Ovary (tissue), 9 donors: ENCODE measurements around the gene MNAT1. TPM values are rescaled to one million over a fixed set of nuclear protein-coding genes. Genes with fewer than 3 reads are reported as not detected.
"Not testable (repeated sequence)": the region's sequence is repeated elsewhere in the genome, so short reads cannot be mapped to it uniquely, and the experiment has no call there.

Source experiments
- DNase-seq, 5 donors: peaks; one replicate each; pipeline ENCODE4 v3.0.0-alpha.2; 2019 to 2020
- H3K27ac ChIP-seq, 2 donors: fragments of 200-600 bp; one replicate each; pipeline versions ENCODE4 v1.5.1 to v1.8.0; 2019 to 2022
- H3K27me3 ChIP-seq: fragments of 200-600 bp; one replicate; pipeline ENCODE4 v1.8.0; 2022
- H3K36me3 ChIP-seq: fragments of 200-600 bp; sonication (generic); one replicate; pipeline ENCODE4 v1.5.1; 2019
- H3K4me1 ChIP-seq: one replicate; pipeline ENCODE4 v1.8.1; 2013; ENCODE audit warnings: mild to moderate bottlenecking, moderate library complexity; ENCODE audit not compliant: insufficient read depth
- H3K4me3 ChIP-seq: fragments of 200-600 bp; sonication (generic); one replicate; pipeline ENCODE4 v1.5.1; 2017
- H3K9me3 ChIP-seq, 2 donors: fragments of 200-600 bp in 1 of 2; sonication (generic) in 1 of 2; one replicate each; pipeline versions ENCODE4 v1.5.1 to v1.8.1; 2013 to 2019; ENCODE audit warnings: mild to moderate bottlenecking in 1 of 2, moderate library complexity in 1 of 2
- CTCF ChIP-seq, 3 donors: fragments of 450-650 bp in 2 of 3; fragments of 200-600 bp in 1 of 3; IDR thresholded peaks; one replicate each; pipeline versions ENCODE4 v1.5.1 to v1.8.0; 2016 to 2022; ENCODE audit warnings: antibody characterized with exemption in 3 of 3, mild to moderate bottlenecking in 1 of 3
- EP300 ChIP-seq: sonication (generic); formaldehyde crosslinking; IDR thresholded peaks from one replicate; pipeline ENCODE4 v1.6.1; 2017; ENCODE audit warnings: antibody characterized with exemption
- POLR2A ChIP-seq: fragments of 450-650 bp; IDR thresholded peaks from one replicate; pipeline ENCODE4 v1.6.1; 2017; ENCODE audit warnings: antibody characterized with exemption, mild to moderate bottlenecking, moderate library complexity
- WGBS, 3 donors: extraction: QIAGEN DNeasy Blood & Tissue Kit in 1 of 3; methylation state at CpG; one replicate each; pipeline versions ENCODE4 v1.1.5 to v1.1.7; 2013 to 2017; 5-methylcytosine and 5-hydroxymethylcytosine counted together
- intact Hi-C, 4 donors: fragments of 100-400 bp; cut with DNase I; formaldehyde crosslinking; loops; one replicate each; pipeline versions ENCODE4 v1.11.0 to v1.15.1; 2022 to 2023
- polyA plus RNA-seq, 2 donors: library from polyadenylated mRNA; stranded (reverse); fragments of 200-250 nt in 1 of 2; fragments of 350-450 nt in 1 of 2; fragmentation: Illumina TruSeq in 1 of 2; extraction: RNeasy Lipid Tissue Mini Kit (QIAGEN cat#74804) in 1 of 2; gene quantifications; one replicate each; pipeline ENCODE4 v1.2.3, GENCODE V29; 2013 to 2014
- total RNA-seq, 7 donors: library from RNA; depleted of rRNA in 2 of 7; stranded (reverse); fragments of >200 nt in 2 of 7; fragmentation: NEBNext Ultra II Directional in 3 of 7; extraction: Animal tissue kit (Norgen Biotek cat#: 25700) in 3 of 7; gene quantifications; one replicate each; pipeline versions ENCODE4 v1.1.0 to v1.2.4, GENCODE V29; 2016 to 2023
- donor health status: DM: no; HTN: no; CAD: no; lungs with moderate emphysema.
- donor health status: DM: no; HTN: no; CAD: no.
- donor health status: Bipolar disorder and iron deficiency.
- donor health status: DM: yes; HTN: yes; CAD: no.
- donor health status: DM: no; HTN: no; CAD: no.
- donor health status: DM: yes; HTN: yes; CAD: no.

Gene MNAT1
- total and polyA plus RNA-seq, 9 donors = 23.0 to 59.4 (median 32.8) TPM

- Histone ChIP-seq H3K27me3 (no peaks in the 10 kb centered on the region), H3K9me3 (peaks cover 0 to 5% of the 10 kb centered on the region in 2 donors), H3K36me3 (no peaks in the 10 kb centered on the region), H3K4me1 (peaks cover 2% of the 10 kb centered on the region), H3K27ac (no peak overlapping the region), H3K4me3 (no peak overlapping the region)
- no peak for TF ChIP-seq POLR2A
- no peak for TF ChIP-seq CTCF (IDR thresholded peaks at IDR 0.05)
- TF ChIP-seq EP300 = no peak
- WGBS, 3 donors = 61 to 80% (median 66%) methylated on average over 2 of the region's 2 CpGs
- no peak for DNase-seq
- intact Hi-C loops = no loop called here
These were observed 104.5 kb downstream of the MNAT1 start for GRCh38 chr14:60839057-60839456.

DNA sequence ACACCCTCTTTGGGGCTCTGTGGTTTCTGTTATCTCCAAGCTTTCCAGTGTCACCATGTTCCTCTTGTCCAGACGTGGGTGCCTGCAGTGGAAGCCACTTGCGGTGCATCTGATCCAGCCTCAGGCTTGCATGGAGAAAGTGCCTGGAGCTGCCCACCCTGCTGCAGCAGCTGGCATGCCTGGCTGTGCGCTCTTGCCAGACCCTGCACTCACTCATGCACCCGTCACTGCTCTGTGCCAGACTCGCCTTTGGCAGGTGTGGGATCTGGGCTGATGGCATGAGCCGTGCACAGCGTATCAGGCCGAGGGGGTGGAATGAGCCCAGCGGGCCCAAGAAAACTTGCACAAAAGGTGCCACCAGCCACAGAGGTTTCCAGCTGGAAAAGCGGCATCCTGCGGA is 105.1 kb downstream of the MNAT1 start:
- Histone ChIP-seq H3K36me3 (no peaks in the 10 kb centered on the region), H3K4me1 (peaks cover 2% of the 10 kb centered on the region), H3K9me3 (peaks cover 0 to 5% of the 10 kb centered on the region in 2 donors), H3K27ac (no peak overlapping the region), H3K4me3 (no peak overlapping the region), H3K27me3 (no peaks in the 10 kb centered on the region)
- intact Hi-C loops = no loop called here
- no peak for TF ChIP-seq POLR2A
- no peak for TF ChIP-seq CTCF (IDR thresholded peaks at IDR 0.05)
- no peak for TF ChIP-seq EP300
- WGBS, 3 donors = 96 to 97% (median 97%) methylated on average over 11 of the region's 11 CpGs
- DNase-seq = no peak

- Histone ChIP-seq H3K27ac (no peak overlapping the region), H3K4me3 (no peak overlapping the region), H3K27me3 (no peaks in the 10 kb centered on the region), H3K9me3 (peaks cover 0 to 5% of the 10 kb centered on the region in 2 donors), H3K4me1 (peaks cover 2% of the 10 kb centered on the region), H3K36me3 (no peaks in the 10 kb centered on the region)
- no peak for DNase-seq
- WGBS, 3 donors = 84 to 91% (median 89%) methylated on average over 1 of the region's 1 CpG
- TF ChIP-seq CTCF (IDR thresholded peaks at IDR 0.05) (no peak), POLR2A (no peak), EP300 (no peak)
- intact Hi-C loops = no loop called here
These were observed 105.8 kb downstream of the MNAT1 start for GRCh38 chr14:60840313-60840712.

DNA sequence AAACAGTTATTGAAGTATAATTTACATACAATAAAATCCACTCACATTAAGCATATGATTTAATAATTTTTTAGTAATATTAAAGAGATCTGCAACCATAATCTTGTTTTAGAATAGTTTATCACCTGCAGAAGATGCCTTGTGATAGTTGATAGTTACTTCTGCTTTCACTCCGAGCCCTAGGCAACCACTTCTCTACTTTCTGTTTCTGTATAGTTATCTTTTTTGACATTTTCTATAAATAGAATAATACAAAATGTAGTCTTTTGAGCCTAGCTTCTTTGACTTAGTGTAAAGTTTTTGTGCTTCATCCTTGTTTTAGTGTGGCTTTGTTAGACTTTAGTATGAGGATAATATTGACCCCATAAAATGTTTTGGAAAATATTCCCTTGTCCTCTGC is 111.0 kb downstream of the MNAT1 start:
- peaks cover 2% of the 10 kb centered on the region for H3K4me1 ChIP-seq
- H3K27me3 ChIP-seq = no peaks in the 10 kb centered on the region
- H3K9me3 ChIP-seq = no peaks in the 10 kb centered on the region
- no peaks in the 10 kb centered on the region for H3K36me3 ChIP-seq
- no peak for DNase-seq
- TF ChIP-seq POLR2A (no peak), EP300 (no peak), CTCF (IDR thresholded peaks at IDR 0.05) (no peak)
- no peak overlapping the region for H3K27ac ChIP-seq
- H3K4me3 ChIP-seq = no peak overlapping the region
- intact Hi-C loops = no loop called here
- 43 to 91% (median 44%) methylated on average over 1 of the region's 1 CpG for WGBS, 3 donors

- H3K36me3 ChIP-seq = no peaks in the 10 kb centered on the region
- H3K4me1 ChIP-seq = no peaks in the 10 kb centered on the region
- H3K27me3 ChIP-seq = no peaks in the 10 kb centered on the region
- H3K9me3 ChIP-seq = no peaks in the 10 kb centered on the region
- DNase-seq = no peak
- no peak overlapping the region for H3K27ac ChIP-seq
- WGBS, 3 donors = 93 to 99% (median 96%) methylated on average over 2 of the region's 2 CpGs
- no peak for TF ChIP-seq POLR2A
- TF ChIP-seq CTCF (IDR thresholded peaks at IDR 0.05) = no peak
- no peak for TF ChIP-seq EP300
- H3K4me3 ChIP-seq = no peak overlapping the region
- intact Hi-C loops = no loop called here
These were observed 113.5 kb downstream of the MNAT1 start for GRCh38 chr14:60848066-60848465.

GRCh38 chr14:60851692-60852091 is 117.1 kb downstream of the MNAT1 start:
- H3K27me3 ChIP-seq, H3K36me3 ChIP-seq, H3K9me3 ChIP-seq, H3K4me3 ChIP-seq, intact Hi-C loops, DNase-seq, H3K27ac ChIP-seq, H3K4me1 ChIP-seq: not testable (repeated sequence)
- WGBS, 3 donors = 96% methylated on average over 5 of the region's 5 CpGs
